ENCODE results near the gene ITGB5. TPM values are rescaled to one million over a fixed set of nuclear protein-coding genes. Genes with fewer than 3 reads are reported as not detected.

The ITGB5 gene
- total RNA-seq, 1 donor: 2.2 TPM

DNA sequence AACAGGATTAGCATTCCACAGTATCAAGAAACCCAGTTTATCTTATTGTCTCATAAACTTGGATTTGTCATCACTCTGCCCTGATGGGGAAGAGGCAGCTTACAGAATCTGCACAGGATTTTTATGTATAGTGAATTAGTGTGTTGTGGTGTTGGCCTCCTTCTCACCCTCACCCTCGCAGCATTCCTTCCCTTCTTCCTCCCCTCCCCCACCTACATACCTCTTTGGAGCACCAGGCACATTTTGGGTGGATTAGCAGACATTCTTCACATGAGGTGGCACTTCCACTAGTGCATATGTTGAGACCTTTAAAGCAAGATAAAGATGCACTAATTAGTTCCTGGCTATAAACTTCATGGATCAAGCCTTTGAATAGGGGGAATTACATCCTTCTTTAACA lies 13.9 kb downstream of the ITGB5 start:
- no peak for DNase-seq (ENCODE audit: low read depth in 2 of 3, low spot score in 2 of 3)

DNA sequence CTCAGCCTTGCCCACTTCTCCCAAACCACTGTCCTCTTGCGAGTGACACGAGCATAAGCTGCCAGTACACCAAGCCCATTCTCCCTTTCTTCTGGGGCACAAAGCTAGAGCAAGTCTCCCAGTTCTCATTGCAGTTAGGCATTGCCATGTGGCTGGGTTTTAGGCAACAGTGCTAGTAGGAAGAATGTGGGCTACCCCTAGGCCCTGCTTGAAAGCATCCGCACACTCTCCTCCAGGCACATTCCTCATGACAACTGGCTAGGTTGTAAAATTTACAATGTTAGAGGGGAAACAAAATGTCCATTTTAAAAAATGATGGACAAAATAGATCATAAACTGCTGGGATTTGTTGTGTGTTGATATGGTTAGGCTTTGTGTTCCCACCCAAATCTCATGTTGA lies 19.7 kb downstream of the ITGB5 start:
- no peak for DNase-seq (ENCODE audit: low read depth in 2 of 3, low spot score in 2 of 3)

DNA sequence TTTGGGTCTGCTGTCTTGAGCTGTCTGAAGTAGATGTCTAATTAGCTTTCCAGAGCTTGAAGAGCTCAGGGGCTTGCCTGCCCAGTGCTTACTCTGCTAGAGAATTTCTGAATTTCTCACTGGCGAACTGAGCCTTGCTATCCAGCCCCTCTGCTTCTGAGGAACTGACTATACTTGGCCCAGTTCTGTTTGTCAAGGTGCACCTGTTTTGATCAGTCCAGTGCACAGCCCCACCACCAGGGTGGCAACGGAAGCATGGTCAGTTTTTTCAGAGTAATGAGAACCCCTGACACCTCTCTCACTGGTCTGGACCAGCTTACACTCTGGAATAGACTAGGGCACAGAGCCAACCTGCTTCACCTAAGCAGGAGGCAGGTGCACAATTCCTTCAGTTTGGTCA lies 25.2 kb downstream of the ITGB5 start:
- no peak for DNase-seq (ENCODE audit: low read depth in 2 of 3, low spot score in 2 of 3)

DNA sequence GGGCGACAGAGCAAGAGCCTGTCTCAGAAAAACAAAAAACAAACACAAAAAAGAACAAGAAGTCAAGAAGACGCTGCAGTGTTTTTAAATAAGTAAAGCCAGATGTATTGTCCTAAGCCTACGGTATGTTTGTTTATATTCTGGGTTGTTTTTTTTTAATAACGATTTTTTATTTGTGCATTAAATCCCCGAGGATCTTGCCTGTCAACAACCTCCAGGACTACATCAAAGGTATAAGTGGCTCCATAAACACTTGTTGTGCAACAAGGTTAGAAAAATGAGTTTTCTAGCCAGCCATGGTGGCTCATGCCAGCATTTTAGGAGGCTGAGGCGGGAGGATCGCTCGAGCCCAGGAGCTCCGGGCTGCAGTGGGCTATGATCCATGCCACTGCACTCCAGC lies 26.1 kb downstream of the ITGB5 start:
- DNase-seq (ENCODE audit: low read depth in 2 of 3, low spot score in 2 of 3): no peak

GRCh38 chr3:124860599-124860998 lies 26.6 kb downstream of the ITGB5 start:
- no peak for DNase-seq (ENCODE audit: low read depth in 2 of 3, low spot score in 2 of 3)

DNA sequence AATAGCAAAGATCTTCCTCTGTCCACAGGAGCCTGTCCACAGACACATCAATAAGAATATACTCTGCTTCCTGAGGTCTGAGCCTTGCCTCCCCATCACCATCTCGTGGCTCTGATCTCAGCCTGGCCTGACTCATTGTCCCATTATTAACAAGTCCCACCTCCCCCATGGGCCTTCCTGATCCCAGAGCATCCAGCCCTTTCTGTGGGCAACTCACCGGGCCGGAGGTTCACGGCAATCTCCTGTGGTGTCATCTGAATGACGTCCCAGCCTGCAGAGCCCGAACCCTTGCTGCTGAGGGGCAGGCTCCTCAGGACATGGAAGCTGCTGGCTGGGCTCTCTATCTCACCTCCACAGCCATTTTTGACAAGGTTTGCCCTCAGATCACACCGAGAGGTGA lies 28.1 kb downstream of the ITGB5 start:
- no peak for DNase-seq (ENCODE audit: low read depth in 2 of 3, low spot score in 2 of 3)

DNA sequence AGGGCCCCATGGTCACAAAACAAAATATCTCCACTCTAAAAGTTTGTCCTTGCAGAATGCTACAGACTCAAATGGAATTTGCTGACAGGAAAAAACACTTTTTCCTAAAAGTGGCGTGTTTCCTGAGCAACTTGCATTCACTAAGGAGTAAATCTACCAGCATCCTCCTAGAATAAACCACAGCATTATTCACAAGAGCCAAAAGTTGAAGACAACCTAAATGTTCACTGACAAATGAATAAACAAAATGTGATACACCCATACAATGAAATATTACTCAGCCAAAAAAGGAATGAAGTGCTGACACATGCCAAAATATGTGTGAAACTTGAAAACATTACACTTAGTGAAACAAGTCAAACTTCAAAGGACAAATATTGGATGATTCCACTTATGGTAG lies 28.9 kb downstream of the ITGB5 start:
- no peak for DNase-seq (ENCODE audit: low read depth in 2 of 3, low spot score in 2 of 3)

- DNase-seq (ENCODE audit: low read depth in 2 of 3, low spot score in 2 of 3): no peak
Measured at GRCh38 chr3:124856677-124857076, 30.5 kb downstream of the ITGB5 start.

GRCh38 chr3:124854009-124854408 lies 33.2 kb downstream of the ITGB5 start:
- DNase-seq (ENCODE audit: low read depth in 2 of 3, low spot score in 2 of 3): no peak

DNA sequence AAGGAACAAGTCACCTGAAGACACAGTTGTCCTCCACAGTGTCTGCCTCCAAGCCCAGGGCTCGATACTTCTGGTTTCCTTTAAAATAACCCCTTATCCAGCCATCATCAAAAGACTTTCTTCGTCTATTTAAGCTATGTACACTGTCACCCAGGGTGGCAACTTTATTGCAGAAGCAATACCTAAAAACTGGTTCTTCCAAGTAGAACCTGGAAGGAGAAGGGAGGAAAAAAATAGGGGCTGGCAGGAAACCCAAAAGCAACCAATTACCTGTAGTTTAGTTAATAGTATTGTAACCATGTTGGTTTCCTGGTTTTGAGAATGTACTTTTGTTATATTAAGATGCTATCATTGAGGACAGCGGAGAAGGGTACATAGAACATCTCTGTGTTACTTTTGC lies 33.7 kb downstream of the ITGB5 start:
- DNase-seq (ENCODE audit: low read depth in 2 of 3, low spot score in 2 of 3): no peak

GRCh38 chr3:124851905-124852304 lies 35.3 kb downstream of the ITGB5 start:
- DNase-seq (ENCODE audit: low read depth in 2 of 3, low spot score in 2 of 3): no peak

DNA sequence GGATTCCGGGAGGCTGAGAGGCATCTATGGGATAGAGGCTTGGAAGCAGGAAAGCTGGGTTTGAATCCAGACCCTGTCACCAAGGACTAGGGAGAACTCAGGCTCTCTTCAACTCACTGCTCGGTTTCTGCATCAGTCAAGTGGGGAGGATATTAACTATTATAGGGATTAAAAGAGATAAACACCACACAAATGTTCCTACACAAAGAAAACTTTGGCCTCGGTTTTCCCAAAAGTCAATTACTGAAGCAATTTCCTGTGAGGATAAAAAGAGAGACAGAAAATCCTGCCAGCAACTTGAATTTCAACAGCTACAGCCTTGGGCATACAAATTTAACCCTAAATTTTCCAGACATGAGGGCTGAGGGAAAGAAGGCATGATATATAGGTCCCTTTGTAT lies 36.0 kb downstream of the ITGB5 start:
- DNase-seq (ENCODE audit: low read depth in 2 of 3, low spot score in 2 of 3): no peak

DNA sequence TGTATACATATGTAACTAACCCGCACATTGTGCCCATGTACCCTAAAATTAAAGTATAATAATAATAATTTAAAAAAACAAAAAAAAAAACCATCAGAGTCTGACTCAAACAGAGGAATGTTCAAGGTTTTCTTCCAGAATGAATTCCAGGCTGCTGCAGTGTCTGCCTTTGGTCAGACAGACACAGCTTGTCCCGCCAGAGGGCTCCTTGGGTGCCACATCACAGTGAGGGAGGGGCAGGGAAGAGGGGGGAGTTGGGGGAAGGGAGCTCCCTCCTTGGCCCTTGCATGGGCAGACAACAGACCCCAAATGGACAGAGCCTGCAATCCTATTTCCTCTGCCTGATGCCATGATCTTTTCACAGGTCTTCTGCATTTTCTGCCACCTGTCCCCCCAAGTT lies 36.5 kb downstream of the ITGB5 start:
- no peak for DNase-seq (ENCODE audit: low read depth in 2 of 3, low spot score in 2 of 3)

- no peak for DNase-seq (ENCODE audit: low read depth in 2 of 3, low spot score in 2 of 3)
Measured at GRCh38 chr3:124850212-124850611, 37.0 kb downstream of the ITGB5 start.

DNA sequence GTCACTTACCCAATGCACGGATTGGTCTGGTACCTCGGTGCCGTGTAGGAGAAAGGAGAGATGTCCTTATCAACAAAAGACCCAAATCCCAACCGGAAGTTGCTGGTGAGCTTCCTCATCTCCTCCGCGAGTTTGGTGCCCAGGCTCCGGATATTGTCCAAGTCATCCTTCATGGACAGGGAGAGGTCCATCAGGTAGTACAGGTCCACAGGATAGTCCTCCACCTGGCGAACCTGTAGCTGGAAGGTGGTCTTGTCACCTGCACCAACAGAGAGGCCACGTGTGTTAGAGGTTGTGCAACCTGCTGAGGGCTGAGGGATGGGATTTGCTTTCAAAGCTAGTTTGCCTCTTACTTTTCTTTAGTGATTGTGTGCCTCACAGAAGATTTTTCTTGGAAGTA lies 38.9 kb downstream of the ITGB5 start:
- DNase-seq (ENCODE audit: low read depth in 2 of 3, low spot score in 2 of 3): no peak

DNA sequence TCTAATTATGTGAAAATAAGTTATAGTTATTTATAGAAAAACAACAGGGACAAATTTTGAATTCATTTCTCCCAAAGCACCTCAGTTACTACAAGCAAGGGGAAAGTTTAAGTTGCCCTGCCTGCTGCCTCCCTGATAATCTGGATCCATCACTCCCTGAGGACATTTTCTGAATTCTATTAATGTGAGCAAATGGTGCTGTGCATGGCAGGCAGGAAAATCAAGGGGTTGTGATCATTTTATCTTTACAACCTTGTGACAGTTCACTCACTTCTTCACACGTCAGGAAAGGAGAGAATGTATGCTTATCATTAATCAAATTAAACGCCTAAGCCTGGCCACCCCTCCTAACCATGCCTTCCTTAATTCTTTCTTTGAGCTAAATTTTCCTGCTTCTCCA lies 39.3 kb downstream of the ITGB5 start:
- no peak for DNase-seq (ENCODE audit: low read depth in 2 of 3, low spot score in 2 of 3)

DNA sequence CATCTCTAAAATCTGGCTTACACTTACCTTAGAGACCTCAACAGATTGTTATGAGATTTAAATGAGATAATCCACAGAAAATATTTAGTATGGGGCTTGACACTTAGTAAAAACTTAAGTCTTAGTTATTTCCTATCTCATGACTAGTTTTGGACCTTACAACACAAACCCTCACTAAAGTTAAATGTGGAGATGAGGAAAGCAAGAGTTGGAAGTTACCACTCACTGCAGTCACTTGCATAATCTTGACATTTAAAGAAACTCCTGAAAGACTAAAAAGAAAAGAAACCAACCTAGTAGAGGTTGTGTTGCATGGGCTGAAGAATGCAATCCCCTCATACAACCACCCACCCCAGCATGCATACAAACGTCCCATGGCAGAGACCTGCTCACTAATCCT lies 40.1 kb downstream of the ITGB5 start:
- DNase-seq (ENCODE audit: low read depth in 2 of 3, low spot score in 2 of 3): no peak

GRCh38 chr3:124846189-124846588 lies 41.0 kb downstream of the ITGB5 start:
- no peak for DNase-seq (ENCODE audit: low read depth in 2 of 3, low spot score in 2 of 3)

GRCh38 chr3:124845406-124845805 lies 41.8 kb downstream of the ITGB5 start:
- DNase-seq (ENCODE audit: low read depth in 2 of 3, low spot score in 2 of 3): no peak

DNA sequence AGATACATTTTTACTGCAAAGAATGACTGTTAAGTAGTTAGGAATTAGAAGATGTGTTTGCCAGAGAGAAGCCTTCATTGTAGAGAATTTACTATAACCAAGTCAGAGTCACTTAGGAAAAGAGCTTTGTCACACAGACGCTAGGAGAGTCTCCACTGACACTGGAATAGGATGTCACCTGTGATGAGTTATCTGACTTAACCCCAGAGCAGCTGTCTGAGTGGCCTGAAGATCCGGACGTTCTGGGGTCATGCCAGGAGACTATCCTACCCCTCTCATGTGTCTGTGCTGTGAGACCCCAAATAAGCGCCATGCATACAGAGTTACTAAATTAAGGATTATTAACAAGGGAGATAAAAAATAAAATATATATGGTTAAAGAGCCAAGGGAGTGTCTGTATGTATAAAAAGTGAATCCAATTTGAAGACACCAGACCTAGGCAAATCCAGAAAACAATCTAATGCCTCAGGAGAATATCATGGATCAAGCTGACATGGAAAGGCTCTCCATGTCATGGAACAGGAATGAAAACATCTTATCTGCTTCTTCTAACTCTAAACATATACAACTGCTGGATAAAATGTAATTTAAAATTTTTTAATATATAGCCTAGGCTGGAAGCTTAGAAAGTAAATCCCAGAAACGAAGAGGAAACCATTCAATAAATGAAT lies 43.5 kb downstream of the ITGB5 start:
- DNase-seq (ENCODE audit: low read depth in 2 of 3, low spot score in 2 of 3): no peak

- no peak for DNase-seq (ENCODE audit: low read depth in 2 of 3, low spot score in 2 of 3)
Measured at GRCh38 chr3:124843047-124843446, 44.1 kb downstream of the ITGB5 start.

DNA sequence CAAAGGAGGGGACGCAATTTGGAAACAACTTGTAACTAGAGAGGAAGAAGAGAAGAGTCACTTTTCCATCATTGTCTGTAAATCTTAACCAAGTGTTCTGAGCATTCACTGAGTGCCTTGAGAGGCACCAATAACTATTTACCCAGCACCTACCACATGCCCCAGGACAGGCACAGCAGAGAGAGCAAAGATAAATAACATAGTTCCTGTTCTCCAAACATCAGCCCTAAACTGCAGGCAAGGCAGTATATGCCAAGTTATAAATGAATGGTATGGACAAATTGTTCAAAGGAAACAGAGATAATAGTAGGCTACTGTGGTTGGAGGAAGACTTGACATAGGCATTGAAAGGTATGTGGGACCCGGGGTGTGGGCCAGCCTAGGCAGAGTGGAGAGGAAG lies 45.6 kb downstream of the ITGB5 start:
- no peak for DNase-seq (ENCODE audit: low read depth in 2 of 3, low spot score in 2 of 3)

- DNase-seq (ENCODE audit: low read depth in 2 of 3, low spot score in 2 of 3): no peak
Measured at GRCh38 chr3:124840331-124840730, 46.8 kb downstream of the ITGB5 start.

Data from hematopoietic multipotent progenitor cell (in vitro differentiated cells).